ENCODE measurements around the gene DOK7. TPM values are rescaled to one million over a fixed set of nuclear protein-coding genes. Genes with fewer than 3 reads are reported as not detected.
"Not testable (repeated sequence)": the region's sequence is repeated elsewhere in the genome, so short reads cannot be mapped to it uniquely, and the experiment has no call there.

DOK7 gene
- total RNA-seq, 1 experiment from 2014 or later: 9.6 TPM

DNA sequence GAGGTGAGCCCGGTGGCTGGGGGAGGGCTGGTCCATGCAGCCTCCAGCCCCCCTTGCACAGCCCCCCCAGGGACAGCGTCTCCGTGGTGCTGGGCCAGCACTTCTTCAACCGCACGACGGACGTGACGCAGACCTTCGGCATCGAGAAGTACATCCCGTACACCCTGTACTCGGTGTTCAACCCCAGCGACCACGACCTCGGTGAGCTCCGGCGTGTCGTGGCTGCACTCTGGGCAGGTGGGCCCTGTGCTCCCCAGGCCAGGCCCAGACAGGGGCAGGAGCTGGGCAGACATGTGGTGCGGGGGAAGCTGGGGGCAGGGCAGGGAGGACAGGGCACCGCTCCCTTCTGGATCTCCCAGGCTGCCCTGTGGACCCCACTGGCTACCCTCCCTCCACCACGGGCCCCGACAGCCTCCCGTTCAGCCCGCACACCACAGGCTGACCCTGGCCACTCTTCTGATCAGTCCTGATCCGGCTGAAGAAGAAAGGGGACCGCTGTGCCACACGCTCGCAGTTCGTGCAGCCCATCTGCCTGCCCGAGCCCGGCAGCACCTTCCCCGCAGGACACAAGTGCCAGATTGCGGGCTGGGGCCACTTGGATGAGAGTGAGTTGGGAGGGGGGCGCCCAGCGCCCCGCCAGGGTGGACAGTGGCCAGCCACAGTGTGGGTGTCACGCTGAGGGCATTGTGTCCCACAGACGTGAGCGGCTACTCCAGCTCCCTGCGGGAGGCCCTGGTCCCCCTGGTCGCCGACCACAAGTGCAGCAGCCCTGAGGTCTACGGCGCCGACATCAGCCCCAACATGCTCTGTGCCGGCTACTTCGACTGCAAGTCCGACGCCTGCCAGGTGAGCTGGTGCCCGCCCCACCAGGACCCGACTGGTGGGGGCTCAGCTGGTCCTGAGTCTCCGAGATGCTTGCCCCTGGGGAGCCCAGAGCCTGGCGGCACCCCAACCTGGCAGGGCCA, 15.4 kb upstream of the DOK7 start:
- no peaks in the 10 kb centered on the region for H3K9me3 ChIP-seq
- no peak overlapping the region for H3K4me3 ChIP-seq
- H3K27me3 ChIP-seq: no peaks in the 10 kb centered on the region
- DNase-seq: no peak
- no peaks in the 10 kb centered on the region for H3K36me3 ChIP-seq

DNA sequence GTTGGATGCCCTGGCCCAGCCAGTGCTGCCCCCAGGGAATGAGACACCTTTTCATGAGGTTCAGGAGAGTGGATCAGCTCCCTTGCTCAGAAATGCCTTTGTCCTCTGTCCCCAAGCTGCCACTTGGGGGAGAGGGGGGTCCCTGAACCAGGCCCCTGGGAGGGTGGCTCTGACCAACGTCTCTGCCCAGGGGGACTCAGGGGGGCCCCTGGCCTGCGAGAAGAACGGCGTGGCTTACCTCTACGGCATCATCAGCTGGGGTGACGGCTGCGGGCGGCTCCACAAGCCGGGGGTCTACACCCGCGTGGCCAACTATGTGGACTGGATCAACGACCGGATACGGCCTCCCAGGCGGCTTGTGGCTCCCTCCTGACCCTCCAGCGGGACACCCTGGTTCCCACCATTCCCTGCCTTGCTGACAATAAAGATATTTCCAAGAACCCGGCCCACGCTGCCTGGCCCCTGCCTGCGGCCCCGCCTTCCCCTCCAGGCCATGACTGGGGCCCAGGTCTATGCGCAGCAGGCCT, 14.0 kb upstream of the DOK7 start:
- Histone ChIP-seq H3K9me3 (no peaks in the 10 kb centered on the region; the same call in 1 of the 2 replicates), H3K36me3 (no peaks in the 10 kb centered on the region), H3K27me3 (no peaks in the 10 kb centered on the region), H3K4me3 (no peak overlapping the region)
- no peak for DNase-seq

DNA sequence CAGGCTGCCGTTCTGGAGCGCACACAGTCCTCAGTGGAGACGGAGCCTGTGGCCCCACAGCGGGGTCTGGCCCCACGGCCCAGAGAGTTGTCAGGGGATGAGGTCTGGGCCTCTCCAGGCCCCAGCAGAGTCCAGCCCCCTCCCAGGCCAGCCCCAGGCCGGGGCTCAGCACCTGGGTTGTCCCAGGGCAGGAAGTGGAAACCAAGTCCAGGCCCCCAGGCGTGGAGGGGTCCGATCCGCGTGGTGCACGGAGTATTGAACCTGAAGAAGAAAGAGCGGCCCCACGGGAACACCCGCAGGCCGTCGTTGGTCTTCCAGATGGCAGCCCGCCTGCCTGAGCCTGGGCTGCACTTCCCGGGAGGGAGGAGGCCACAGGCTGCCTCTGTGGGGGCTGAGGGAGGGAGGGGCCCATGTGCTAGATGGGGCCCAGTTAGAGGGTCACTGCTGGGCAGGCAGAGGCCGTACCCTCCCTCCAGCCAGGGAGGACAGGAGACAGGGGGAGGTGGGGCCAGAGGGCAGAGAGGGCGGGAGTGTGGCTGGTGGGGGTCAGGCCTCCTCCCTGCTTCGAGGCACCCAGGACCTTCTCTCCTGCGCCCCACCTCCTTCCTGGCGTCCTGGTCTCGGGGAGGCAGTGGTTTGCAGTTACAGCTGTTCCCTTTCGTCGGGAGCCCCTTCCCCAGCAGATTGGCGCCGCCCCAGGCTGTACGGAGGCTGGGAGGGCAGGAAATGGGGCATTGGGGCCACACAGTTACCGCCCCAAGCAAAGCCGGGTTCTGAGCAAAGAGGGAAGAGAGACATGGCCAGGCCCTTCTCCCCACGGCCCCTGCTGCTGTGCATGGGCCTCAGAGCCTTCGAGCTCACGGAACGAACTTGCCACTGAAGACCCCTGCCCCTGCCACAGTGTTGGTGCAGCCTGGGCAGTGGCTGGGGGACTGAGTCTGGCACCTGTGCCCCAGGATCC, 13.3 kb upstream of the DOK7 start:
- no peaks in the 10 kb centered on the region for H3K36me3 ChIP-seq
- no peak for DNase-seq
- H3K27me3 ChIP-seq: no peaks in the 10 kb centered on the region
- H3K4me3 ChIP-seq: no peak overlapping the region
- H3K9me3 ChIP-seq: no peaks in the 10 kb centered on the region; the same call in 1 of the 2 replicates

DNA sequence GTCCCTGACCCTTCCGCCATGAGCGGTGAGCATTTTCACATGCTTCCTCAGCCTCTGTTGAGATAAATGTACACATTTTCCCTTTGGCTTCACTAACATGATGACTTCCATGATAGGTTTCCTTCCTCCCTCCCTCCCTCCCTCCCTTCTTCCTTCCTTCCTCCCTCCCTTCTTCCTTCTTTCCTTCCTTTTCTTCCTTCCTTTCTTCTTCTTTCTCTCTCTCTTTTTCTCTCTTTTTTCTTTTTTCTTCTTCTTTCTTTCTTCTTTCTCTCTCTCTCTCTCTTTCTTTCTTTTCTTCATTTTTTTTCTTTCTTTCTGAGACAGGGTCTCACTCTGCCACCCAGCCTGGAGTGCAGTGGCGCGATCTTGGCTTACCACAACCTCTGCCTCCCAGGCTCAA, 12.5 kb upstream of the DOK7 start:
- Histone ChIP-seq H3K36me3 (no peaks in the 10 kb centered on the region), H3K27me3 (no peaks in the 10 kb centered on the region), H3K9me3 (no peaks in the 10 kb centered on the region; the same call in 1 of the 2 replicates), H3K4me3 (no peak overlapping the region)
- DNase-seq: no peak

DNA sequence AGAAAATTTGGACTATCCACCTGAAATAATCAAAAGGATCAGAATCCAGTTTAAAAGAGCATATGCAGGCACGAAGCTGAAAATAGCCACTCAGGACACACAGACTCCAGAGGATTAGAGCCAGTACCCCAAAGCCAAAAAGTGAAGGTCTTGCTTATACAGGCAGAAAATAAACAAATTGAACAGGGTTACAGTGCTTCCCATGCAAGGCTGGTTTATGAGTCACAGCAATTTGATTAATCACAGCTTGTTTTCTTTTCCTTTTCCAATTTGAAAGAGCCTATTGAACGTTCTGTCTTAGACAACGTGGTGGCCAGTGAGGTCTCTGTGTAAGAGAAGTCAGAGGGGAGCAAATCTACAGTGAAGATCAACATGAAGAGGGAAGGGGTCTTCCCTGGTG, 11.2 kb upstream of the DOK7 start:
- Histone ChIP-seq H3K4me3 (no peak overlapping the region), H3K36me3 (no peaks in the 10 kb centered on the region), H3K27me3 (no peaks in the 10 kb centered on the region), H3K9me3 (no peaks in the 10 kb centered on the region; the same call in 1 of the 2 replicates)
- DNase-seq: peak; percentile 38

DNA sequence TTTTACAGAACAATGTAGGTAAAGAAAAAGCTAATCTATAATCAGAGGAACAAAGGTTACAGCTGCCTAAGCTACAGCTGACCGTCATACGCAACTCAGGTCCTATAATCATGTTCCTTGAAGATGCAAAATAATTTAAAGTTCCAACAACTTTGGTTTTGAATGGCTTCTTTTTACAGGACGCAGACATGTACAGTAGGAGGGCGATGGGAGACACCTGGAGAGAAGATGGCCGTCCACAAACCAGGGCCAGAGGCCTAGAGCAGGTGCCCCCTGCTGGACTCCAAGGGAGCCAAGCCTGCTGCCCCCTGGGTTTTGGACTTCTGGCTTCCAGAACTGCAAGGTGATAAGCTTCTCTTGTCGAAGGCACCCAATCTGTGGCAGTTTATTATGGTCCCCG, 10.7 kb upstream of the DOK7 start:
- Histone ChIP-seq H3K36me3 (no peaks in the 10 kb centered on the region), H3K4me3 (no peak overlapping the region), H3K27me3 (no peaks in the 10 kb centered on the region), H3K9me3 (no peaks in the 10 kb centered on the region; the same call in 1 of the 2 replicates)
- DNase-seq: no peak

DNA sequence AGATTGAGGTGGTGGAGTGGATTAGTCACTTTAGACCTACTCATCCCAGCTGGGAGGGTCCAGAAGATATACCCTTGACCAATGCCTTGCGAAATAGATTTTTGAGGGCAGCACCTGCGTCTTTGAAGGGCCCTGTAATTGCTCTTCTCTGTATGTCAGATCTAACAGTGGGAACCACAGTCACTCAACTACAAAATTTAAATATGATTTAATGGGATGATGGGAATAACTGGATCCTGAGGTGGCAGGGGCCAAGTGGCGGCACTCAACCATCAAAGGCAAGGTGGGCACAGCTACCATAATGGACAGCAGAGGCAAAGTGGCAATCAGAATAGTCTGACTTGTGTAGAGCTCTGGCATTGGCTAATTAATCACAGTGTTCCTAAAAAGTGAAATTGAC, 7.5 kb upstream of the DOK7 start:
- not testable (repeated sequence) for DNase-seq, H3K9me3 ChIP-seq, H3K27me3 ChIP-seq, H3K4me3 ChIP-seq, H3K36me3 ChIP-seq

DNA sequence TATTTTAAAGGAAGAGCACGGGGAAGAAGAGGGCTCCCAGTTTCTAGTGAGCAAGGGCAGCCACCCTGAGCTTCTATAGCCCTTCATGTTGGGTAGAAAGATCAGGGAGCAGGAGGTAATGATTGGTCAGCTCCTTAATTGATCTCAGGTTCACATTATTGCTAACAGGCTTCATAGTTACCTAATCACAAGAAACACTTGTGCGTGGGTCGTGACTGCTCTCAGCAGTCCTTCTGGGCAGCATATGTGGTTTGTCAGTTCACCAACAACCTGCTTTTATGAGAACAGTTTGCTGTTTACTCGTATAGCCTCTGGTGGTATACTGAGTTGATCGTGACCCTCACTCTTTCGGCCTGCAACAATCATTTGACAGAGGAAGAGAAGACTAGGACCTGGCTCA, 4.7 kb upstream of the DOK7 start:
- H3K36me3 ChIP-seq: no peaks in the 10 kb centered on the region
- no peaks in the 10 kb centered on the region for H3K27me3 ChIP-seq
- no peaks in the 10 kb centered on the region; the same call in 1 of the 2 replicates for H3K9me3 ChIP-seq
- DNase-seq: no peak
- H3K4me3 ChIP-seq: no peak overlapping the region

DNA sequence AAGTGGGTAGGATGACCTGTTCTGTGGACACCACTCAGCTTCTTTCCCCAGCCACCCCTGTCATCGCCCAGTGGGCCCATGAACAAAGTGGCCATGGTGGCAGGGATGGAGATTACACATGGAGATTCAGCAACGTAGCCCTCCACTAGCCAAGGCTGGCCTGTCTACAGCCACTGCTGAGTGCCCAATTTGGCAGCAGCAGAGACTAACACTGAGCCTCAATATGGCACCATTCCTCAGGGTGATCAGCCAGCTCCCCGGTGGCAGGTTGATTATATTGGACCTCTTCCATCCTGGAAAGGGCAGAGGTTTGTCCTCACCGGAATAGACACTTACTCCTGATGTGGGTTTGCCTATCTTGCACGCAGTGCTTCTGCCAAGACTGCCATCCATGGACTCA, 4.0 kb upstream of the DOK7 start:
- not testable (repeated sequence) for H3K9me3 ChIP-seq, H3K4me3 ChIP-seq, H3K36me3 ChIP-seq, H3K27me3 ChIP-seq, DNase-seq

DNA sequence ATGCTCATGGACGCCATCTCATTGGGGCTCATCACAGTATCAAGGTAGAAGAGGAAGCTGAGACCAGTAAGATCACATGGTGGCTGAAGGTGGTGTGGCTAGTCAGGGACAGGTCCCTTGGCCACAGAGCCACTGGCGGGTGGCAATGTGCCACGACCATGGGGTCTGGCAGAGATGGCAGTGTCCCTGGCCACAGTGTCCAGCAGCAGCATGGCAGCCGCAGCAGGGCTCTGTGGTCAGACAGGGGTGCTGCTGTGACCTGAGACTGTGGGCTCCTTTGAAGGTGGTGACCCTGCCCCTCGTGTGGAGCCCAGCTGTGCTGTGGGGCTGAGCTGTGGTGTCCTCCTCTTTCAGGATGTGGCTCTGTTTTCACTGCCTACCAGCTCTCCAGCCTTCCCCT, 2.2 kb upstream of the DOK7 start:
- Histone ChIP-seq H3K36me3 (no peaks in the 10 kb centered on the region), H3K9me3 (no peaks in the 10 kb centered on the region), H3K27me3 (no peaks in the 10 kb centered on the region), H3K4me3 (no peak overlapping the region)
- no peak for DNase-seq

DNA sequence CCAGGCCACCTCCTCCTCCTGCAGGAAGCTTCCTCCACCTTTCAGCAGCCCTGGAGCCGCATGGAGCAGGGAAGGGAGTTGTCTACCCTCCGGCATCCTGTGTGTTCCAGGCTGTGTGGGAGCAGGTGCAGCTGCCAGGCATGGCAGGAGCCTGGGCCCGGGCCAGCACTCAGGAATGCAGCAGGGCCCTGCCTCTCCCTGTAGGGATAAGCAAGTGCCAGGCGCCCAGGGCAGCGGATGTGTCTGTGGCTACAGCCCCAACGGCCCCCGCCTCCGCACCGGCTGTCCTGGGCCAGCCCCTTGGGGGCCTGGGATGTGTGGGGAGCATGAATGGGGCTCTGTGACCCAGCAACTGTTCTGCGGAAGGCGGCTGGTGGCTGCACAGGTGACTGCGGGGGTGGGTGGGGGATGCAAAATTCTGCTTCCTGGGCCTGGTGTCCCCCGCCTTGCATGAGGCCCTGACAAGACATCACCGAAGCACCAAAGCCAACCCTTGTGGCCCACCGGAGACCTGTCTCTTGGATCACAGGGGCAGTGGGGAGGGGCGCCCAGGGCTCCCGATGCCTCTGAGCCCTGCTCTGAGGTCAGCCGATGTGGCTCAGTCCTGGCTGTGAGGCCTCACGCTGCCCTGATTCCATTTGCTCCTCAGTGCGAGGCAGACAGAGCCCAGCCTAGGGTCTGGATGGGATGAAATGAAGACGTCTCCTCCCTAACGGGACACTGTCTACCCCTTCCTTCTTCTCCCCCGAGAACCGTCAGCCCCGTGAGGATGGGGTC, 1.4 kb upstream of the DOK7 start:
- Histone ChIP-seq H3K4me3 (no peak overlapping the region), H3K27me3 (no peaks in the 10 kb centered on the region), H3K9me3 (no peaks in the 10 kb centered on the region), H3K36me3 (no peaks in the 10 kb centered on the region)
- DNase-seq: peak; percentile 93

DNA sequence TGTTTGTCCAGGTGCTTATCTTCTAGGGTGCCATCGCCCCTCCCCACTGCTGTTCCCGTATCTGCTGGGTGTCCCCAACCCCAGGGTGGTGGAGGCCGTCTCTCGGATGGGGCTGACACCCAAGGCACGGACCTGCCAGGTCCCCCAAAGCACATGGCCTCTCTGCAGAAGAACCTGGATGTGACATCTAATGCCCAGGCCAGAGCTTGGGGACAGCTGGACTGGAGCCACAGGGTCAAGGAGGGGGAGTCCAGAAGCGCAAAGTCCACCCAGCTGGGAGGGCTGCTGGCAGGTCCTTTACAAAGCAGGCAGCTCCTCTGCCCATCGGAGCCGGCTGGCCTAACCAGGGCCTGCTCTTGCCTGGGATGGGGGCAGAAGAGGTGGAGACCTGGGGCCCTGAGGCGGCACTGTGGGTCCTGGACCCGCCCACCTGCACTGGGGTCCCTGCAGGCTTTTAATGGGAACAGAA, 751 bp upstream of the DOK7 start:
- H3K36me3 ChIP-seq: no peaks in the 10 kb centered on the region
- H3K27me3 ChIP-seq: no peaks in the 10 kb centered on the region
- H3K4me3 ChIP-seq: no peak overlapping the region; the same call in 1 of the 2 replicates
- DNase-seq: no peak
- H3K9me3 ChIP-seq: no peaks in the 10 kb centered on the region

DNA sequence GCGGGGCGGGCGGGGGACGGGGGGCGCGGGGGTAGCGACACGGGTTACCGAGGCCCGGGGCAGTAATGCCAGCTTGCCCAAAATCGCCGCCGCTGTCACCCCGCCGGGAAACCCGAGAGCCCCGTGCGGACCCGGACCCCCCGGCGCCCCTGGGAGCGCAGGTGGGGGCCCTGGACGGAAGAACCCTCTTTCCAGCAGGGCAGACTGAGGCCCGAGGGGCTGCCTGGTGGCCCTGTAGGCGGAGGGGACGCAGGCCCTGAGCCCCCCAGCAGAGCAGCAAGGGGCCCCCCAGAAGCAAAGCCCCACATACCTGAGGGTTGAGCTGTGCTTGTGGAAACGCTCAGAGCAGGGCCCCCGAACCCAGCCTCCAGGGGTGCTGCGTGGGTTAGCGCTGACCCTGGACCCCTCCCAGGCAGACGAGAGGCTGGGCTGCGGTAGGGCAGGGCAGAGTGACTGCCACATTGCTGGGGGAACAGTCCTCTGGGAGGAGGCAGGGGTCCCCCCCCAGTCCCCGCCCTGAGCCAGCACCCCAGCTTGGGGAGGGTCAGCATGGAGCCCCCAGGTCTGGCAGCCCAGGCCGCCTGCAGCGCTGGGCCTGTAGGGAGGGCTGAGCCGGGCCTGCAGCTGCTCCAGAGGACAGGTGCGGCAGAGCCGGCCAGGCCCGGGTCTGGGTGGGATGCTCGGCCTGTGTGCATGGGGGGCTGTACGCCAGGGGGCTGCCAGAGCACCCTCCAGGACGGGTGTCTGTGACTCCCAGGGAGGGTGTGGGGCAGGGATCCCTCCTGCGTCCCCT, 646 bp downstream of the DOK7 start:
- peak overlapping the region; percentile 25; the same call in 1 of the 2 replicates for H3K4me3 ChIP-seq

DNA sequence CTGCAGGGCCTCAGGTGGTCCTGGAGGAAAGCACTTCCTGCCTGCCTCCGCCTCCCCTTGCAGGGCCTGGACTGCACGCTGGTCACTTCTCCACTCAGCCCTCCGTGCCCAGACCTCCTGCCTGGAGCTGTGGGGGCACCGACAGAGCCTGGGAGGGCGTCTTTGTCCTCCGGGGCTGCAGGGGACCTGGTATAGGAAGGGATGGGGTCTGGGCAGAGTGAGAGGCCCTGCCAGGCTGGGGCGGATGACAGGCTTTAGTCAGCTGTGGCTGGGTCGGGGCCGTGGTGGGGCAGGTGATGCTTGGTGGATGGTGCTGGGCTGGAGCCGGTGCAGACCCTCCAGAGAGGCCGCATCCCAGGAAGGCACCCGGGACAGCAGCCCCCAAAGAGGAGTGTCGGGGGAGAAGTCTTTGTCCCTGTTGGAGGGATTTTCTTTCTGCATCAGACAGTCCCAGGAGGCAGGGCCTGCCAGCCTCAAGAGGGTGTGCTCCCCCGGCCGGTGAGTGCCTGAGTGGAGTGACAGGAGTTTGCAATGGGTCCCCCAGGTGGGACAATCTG, 1.3 kb downstream of the DOK7 start:
- H3K36me3 ChIP-seq: no peaks in the 10 kb centered on the region
- H3K4me3 ChIP-seq: no peak overlapping the region
- no peak for DNase-seq
- H3K27me3 ChIP-seq: no peaks in the 10 kb centered on the region
- no peaks in the 10 kb centered on the region for H3K9me3 ChIP-seq

More for the DNA sequence above, 646 bp downstream of the DOK7 start:
- Histone ChIP-seq H3K27me3 (no peaks in the 10 kb centered on the region), H3K9me3 (no peaks in the 10 kb centered on the region), H3K36me3 (no peaks in the 10 kb centered on the region)
- no peak for DNase-seq

Measured in MG63 (cell line).